ENCODE data around the gene MRPL2. TPM values are rescaled to one million over a fixed set of nuclear protein-coding genes. Genes with fewer than 3 reads are reported as not detected.

Gene MRPL2
- total RNA-seq, result 10.3 TPM

GRCh38 chr6:43059168-43060033 is at the start of gene MRPL2, which contains the start of gene KLC4:
Gene MRPL2 (minus strand): TSS chr6:43059434. CDS start chr6:43059381, 53 bp downstream.
Gene KLC4 (plus strand): TSS chr6:43059631. CDS start chr6:43061336, 1,705 bp downstream.

DNA sequence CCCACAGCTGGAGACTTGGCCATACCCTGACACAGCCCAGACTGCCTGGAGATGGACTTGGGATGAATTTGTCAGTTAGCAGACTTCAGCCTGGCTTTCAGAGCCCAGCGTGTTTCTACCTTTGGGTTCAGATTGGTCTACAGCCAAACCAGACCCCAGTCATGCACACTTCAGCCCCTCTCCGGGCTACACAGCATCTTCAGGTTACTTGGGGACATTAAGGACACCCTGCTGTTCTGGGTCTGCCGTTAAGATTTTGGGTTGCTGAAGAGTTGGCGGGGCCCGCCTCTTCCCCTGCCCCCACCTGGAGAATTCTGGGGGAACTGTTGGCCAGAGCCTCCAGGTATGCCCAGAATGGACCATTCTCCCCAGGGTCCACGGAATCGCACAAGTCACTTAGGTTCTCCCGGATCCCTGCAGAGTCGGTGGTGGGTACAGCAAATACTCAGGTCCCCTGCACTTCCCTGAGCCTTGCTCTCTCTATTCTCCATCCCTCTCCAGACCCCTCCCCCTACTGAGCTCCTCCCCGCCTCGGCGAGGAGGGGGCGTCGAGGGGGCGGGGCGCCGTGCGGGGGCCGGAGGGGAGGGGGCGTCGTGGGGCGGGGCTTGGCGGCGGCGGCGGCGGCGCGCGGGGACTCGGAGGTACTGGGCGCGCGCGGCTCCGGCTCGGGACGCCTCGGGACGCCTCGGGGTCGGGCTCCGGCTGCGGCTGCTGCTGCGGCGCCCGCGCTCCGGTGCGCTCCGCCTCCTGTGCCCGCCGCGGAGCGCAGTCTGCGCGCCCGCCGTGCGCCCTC is 16.6 kb upstream of the MRPL2 start, which contains the start of gene PTK7:
Gene PTK7 (plus strand): TSS at position 645 of the 794 bp plus-strand sequence. CDS start 175 bp downstream, outside the sequence.

GRCh38 chr6:43053545-43054205 is 5.6 kb downstream of the MRPL2 start, which contains the start of gene CUL7:
Gene CUL7 (minus strand): TSS chr6:43053851. CDS start chr6:43052788, 1,063 bp downstream.

GRCh38 chr6:43021270-43022047 is 37.8 kb downstream of the MRPL2 start, which contains the start of gene RRP36:
Gene RRP36 (plus strand): TSS chr6:43021623. CDS start chr6:43021655, 32 bp downstream.

DNA sequence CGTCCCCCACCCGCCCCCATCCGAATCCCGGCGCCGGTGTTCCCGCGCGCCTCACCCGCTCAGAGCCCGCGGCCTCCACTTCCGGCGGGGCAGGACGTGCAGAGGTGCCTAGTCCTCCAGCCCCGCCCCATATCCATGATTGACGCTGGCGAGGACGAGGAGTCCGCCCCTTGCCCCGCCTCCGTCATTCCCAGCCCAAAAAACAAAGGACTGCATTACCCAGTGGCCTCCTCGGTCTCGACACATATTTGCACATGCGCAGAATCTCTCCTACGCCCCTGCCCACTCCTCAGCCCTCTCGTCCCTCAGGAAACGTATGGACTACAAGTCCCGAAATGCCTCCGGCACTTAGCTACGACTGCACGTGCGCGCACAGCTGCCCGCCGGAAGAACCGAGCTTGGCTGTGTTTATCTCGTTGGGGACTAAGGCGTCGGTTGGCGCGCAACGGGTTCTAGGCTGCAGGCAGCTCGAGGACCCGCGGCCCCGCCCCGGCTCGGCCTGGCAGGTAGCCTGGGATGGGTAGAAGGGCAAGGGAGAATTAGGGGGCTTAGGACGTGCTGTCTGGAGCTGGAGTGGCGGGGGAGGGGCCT is 45.3 kb downstream of the MRPL2 start, which contains the start of the genes KLHDC3 and MEA1:
Gene KLHDC3 (plus strand): TSS at position 407 of the 591 bp plus-strand sequence. CDS start 2,944 bp downstream, outside the sequence.
Gene MEA1 (minus strand): TSS at position 104 of the 591 bp plus-strand sequence. CDS start 133 bp downstream, outside the sequence.

Other genes with a start within 250 kb of the MRPL2 start
- gene RPL7L1, start 179.8 kb downstream of the MRPL2 start, total RNA-seq, result 137 TPM
- gene PTCRA, start 143.4 kb downstream of the MRPL2 start, total RNA-seq, result not detected
- gene CNPY3, start 130.0 kb downstream of the MRPL2 start, total RNA-seq, result 27.2 TPM
- gene GNMT, start 98.7 kb downstream of the MRPL2 start, total RNA-seq, result 0.94 TPM
- 22.5 TPM for gene PEX6, start 80.3 kb downstream of the MRPL2 start, total RNA-seq
- 41.9 TPM for gene PPP2R5D, start 74.9 kb downstream of the MRPL2 start, total RNA-seq
- gene MEA1, start 45.5 kb downstream of the MRPL2 start, total RNA-seq, result 27.9 TPM
- gene KLHDC3, start 45.2 kb downstream of the MRPL2 start, total RNA-seq, result 100 TPM
- 46.0 TPM for gene RRP36, start 37.8 kb downstream of the MRPL2 start, total RNA-seq
- gene CUL7, start 5.6 kb downstream of the MRPL2 start, total RNA-seq, result 17.2 TPM
- 44.4 TPM for gene KLC4, start 197 bp upstream of the MRPL2 start, total RNA-seq
- gene PTK7, start 16.9 kb upstream of the MRPL2 start, total RNA-seq, result 43.8 TPM
- gene SRF, start 111.8 kb upstream of the MRPL2 start, total RNA-seq, result 12.5 TPM
- gene CUL9, start 122.8 kb upstream of the MRPL2 start, total RNA-seq, result 52.6 TPM
- gene DNPH1, start 170.0 kb upstream of the MRPL2 start, total RNA-seq, result 14.4 TPM
- gene TTBK1, start 184.0 kb upstream of the MRPL2 start, total RNA-seq, result 26.3 TPM
- 1.9 TPM for gene SLC22A7, start 238.8 kb upstream of the MRPL2 start, total RNA-seq
- gene CRIP3, start 249.4 kb upstream of the MRPL2 start, total RNA-seq, result 16.6 TPM